Hematopoietic multipotent progenitor cell treated with erythropoietin and hydrocortisone succinate and interleukin-3 and kit ligand, for 17 days (in vitro differentiated cells): ENCODE measurements around the gene SYT6.
"Not testable (repeated sequence)": the region's sequence is repeated elsewhere in the genome, so short reads cannot be mapped to it uniquely, and the experiment has no call there.

Experiments
- DNase-seq: peaks from one replicate; pipeline ENCODE4 v3.0.0-alpha.2; 2015; ENCODE audit warnings: low spot score

SYT6 gene

DNA sequence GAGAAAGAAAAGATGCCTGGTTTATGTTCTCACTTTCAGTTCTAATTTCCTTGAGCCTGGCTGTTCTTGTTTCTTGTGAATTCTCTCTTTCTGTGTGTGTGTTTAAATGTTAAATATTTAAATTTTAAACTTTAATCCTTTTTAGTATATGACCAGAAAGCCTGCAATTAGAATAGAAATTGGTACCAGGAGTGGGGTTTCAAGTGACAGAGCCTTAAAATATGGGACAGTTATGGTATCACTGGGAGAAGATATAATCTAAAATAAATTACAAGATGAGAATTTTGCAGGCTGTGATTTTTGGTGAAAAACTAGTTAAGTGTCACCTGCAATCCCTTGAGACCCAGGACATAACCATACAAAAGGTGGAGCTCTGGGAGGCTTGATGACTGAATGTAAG is 81.4 kb downstream of the SYT6 start:
- DNase-seq = no peak

GRCh38 chr1:114069762-114070161 is 83.9 kb downstream of the SYT6 start:
- not testable (repeated sequence) for DNase-seq

DNA sequence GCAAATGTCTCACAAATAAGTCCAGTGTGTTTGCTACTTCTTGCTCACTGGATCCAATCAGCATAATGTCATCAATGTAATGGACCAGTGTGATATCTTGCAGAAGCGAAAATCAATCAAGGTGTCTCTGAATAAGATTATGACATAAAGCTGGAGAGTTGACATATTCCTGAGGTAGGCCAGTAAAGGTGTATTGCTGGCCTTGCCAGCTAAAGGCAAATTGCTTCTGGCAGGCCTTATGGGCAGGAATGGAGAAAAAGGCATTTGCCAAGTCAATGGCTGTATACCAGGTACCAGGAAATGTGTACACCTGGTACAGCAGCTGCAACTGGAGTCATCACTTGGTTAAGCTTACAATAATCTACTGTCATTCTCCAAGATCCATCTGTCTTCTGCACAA is 85.0 kb downstream of the SYT6 start:
- DNase-seq = not testable (repeated sequence)

DNA sequence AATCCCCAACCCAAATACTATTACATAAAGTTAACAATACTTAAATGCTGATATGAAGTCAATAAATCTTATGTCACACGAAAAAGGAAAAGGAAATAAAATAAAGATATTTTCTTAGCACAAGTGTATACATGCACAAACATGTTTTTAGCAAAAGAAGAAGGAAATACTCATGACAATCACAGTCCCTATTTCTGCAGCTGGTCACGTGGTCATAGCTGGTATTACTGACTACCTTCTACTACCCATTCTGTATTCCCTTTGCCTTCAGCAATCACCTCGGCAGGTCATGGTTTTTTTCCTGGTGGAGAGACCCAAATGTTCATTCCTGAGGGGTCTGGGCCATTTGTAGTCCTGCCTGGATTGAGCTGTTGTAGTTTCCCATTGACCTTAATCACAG is 88.0 kb downstream of the SYT6 start:
- DNase-seq = not testable (repeated sequence)

- no peak for DNase-seq
Observed at GRCh38 chr1:114063544-114063943, 90.1 kb downstream of the SYT6 start.

GRCh38 chr1:114062477-114063099 is 91.1 kb downstream of the SYT6 start:
- DNase-seq = no peak

DNA sequence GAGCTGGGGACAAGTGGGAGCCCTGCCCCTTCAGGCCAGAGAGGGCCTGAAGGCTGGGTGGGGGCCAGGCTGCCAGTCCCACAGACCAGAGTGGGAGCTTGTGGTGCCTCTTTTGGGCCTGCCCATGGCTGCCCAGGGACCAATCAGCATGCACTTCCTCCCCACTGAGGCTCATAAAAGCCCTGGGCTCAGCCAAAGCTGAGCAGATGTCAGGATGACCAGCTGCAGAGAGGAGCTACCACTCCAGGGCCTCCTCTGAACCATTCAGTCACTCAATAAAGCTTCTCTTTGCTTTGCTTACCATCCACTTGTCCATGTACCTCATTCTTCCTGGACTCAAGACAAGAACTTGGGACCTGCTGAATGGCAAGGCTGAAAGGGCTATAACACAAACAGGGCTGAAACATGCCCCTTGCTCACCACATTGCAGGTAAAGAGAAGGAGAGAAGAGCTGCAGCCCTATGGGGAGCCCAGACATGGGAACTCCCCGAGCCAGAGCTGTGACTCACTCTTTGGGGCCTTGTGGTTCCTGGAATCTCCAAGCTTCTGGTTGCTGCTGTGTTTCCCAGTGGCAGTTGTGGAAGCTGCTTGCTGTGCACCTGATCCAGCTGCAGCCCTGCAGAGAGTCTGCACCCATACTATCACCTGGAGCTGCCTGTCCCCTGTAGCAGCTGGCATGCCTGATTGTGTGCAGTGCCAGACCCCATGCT is 92.4 kb downstream of the SYT6 start:
- DNase-seq = no peak

DNA sequence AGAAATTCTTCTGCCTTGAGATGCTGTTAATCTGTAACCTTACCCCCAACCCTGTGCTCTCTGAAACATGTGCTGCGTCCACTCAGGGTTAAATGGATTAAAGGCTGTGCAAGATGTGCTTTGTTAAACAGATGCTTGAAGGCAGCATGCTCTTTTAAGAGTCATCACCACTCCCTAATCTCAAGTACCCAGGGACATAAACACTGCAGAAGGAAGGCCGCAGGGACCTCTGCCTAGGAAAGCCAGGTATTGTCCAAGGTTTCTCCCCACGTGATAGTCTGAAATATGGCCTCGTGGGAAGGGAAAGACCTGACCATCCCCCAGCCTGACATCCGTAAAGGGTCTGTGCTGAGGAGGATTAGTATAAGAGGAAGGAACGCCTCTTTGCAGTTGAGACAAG is 95.4 kb downstream of the SYT6 start:
- DNase-seq = not testable (repeated sequence)

- DNase-seq = no peak
Observed at GRCh38 chr1:114054148-114054547, 99.5 kb downstream of the SYT6 start.

DNA sequence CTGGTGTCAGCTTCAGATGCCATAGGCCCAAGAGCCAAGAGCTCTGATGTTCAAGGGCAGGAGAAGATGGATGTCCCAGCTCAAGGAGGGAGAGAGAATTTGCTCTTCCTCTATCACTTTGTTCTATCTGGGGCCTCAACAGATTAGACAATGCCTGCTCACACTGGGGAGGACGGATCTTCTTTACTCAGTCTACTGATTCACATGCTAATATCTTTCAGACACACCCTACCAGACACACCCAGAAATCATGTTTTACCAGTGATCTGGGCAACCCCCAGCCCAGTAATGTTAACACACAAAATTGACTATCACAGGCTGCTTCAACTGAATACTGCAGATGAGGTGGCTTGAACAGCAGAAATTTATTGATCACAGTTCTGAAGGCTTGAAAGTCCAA is 105.4 kb downstream of the SYT6 start:
- no peak for DNase-seq

DNA sequence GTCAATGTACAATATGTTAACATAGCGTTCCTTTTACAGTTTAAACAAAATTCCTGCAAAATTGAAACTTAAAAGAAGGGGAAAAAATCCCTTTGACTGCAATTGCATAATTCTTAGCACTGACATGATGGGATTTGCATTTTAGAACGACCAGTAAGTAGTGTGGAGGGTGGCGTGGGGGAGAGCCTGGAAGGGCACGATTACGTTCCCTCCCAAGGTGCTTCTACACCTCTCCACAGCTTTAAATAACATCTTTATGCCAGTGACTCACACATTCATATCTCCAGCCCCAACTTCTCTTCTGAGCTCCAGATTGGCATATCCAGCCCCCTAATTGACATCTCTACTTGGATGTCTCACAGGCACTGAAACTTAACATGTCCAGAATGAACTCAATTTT is 110.1 kb downstream of the SYT6 start:
- no peak for DNase-seq

DNA sequence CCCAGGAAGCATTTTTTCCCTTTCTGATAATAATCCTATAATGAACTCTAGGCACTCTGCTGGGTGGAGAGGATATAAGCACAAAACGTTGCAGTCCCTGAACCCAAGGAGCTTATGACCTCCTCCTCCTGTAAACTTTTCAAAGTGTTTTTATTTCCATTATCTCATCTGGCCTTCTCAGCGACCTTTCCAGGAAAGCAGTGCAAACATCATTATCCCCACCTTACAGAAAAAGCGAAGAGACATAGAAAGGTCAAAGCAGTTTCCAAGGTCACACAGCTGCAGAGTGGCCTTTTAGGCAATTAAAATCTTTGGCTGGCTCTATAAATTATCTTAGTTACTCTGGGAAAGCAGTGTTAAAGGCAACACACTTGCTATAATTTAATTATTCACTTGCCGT is 110.6 kb downstream of the SYT6 start:
- no peak for DNase-seq

DNA sequence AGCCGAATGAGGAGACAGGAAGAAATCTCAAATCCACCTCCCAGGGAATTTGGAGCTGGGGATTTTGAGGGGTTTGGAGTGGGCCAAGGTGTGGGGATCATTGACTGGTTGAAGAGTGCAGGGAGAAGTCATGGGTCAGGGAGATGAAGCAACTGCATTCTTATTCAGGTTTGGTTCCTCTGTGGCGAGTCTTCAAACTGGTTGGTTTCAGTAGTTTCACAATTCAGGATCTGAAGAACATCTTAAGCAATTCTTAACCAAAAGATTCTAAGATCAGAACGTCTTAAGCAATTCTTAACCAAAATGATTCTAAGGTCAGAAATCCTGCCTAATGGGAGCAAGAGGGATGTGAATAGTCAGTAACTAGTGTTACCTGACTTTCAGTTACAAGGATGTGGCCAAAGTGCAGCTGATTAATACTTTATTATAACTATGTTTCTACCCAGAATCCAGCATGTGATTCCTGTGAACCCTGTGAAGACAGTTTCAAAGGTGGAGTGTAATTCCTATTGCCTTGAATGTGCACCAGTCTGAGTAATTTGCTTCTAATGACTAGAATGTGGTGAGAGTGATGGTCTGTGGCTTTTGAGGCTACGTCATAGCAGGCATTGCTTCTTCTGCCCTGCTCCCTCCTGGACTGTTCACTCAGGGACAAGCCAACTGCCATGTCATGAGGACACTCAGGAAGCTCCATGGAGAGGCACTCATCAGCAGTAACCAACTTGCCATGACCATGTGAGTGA is 113.2 kb downstream of the SYT6 start:
- no peak for DNase-seq
